Central memory CD4-positive, alpha-beta T cell (primary cell): ENCODE results near the gene C2orf42.
"Not testable (repeated sequence)": the region's sequence is repeated elsewhere in the genome, so short reads cannot be mapped to it uniquely, and the experiment has no call there.

ENCODE experiments used
- DNase-seq: peaks from one replicate; pipeline ENCODE4 v3.0.0; 2022

Gene C2orf42

GRCh38 chr2:70169654-70170245 is 21.1 kb downstream of the C2orf42 start:
- not testable (repeated sequence) for DNase-seq

GRCh38 chr2:70161069-70161534 is 29.7 kb downstream of the C2orf42 start:
- no peak for DNase-seq

DNA sequence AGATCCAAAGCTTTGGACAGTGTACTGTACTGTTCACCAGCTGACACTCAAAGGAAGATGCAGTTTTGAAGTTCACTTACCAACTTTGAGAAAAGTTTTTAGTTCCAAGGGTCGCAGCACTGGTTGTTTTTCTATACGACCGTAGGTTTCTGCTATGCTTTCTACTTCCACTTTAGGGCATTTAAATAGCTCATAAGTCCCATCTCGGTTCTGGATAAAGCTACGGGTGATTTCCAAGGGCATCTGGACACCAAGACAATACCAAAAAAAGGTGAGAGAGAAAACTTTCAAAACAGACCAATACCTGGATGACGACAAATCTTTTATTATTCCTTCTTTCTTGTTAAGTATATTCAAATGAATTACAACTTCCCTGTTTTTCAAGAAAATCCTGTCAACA is 30.3 kb downstream of the C2orf42 start:
- no peak for DNase-seq

- not testable (repeated sequence) for DNase-seq
These were observed 41.6 kb downstream of the C2orf42 start for GRCh38 chr2:70149130-70149686.

DNA sequence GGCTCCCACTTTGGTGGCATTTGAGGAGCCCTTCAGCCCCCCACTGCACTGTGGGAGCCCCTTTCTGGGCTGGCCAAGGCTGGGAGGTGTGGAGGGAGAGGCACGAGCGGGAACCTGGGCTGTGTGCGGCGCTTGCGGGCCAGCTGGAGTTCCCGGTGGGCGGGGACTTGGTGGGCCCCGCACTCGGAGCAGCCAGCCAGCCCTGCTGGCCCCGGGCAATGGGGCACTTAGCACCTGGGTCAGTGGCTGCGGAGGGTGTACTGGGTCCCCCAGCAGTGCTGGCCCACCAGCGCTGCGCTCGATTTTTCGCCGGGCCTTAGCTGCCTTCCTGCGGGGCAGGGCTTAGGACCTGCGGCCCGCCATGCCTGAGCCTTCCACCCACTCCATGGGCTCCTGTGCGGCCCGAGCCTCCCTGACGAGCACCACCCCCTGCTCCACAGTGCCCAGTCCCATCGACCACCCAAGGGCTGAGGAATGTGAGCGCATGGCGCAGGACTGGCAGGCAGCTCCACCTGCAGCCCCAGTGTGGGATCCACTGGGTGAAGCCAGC is 42.5 kb downstream of the C2orf42 start:
- not testable (repeated sequence) for DNase-seq

DNA sequence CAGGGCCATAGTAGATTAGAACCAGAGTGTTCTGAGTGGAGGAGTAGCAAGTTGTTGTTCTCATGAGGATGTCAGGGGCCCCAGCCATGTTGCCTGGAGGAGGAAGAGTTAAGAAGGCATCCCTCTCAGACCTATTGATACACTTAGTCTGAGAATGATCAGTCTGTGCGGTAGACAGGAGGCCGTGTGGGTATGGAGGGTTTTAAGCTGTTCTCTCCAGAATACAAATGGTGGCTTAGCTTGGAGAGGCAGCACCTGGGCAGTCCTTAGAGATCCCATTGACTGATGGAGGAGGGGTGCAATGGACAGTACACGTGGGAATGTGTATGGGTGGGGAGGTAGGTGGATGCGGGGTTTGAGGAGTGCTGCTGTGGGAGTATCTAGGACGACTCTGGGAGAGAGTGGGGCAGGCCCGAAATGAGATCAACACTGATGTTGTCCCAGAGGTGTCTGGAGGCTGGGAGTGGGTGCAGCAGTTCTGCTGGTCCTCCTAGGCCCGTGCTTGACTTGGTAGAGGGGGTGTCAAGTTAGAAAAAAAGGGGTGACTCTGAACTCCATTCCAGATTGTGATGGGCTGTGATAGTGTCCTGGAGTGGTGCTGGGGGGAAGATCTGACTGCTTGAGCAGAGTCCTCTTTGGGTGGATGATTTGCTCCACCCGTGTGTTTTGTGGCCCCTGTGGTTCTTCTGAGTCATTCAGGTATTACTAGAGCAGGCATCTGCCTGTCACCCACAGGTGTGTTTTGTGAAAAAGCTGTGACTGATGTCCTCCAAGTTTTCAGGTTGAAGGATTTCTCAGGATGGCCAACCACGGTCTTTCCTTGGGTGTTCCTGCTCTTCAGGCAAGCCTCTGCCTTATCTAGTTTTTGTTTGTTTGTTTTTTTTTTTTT is 44.7 kb downstream of the C2orf42 start:
- no peak for DNase-seq

DNA sequence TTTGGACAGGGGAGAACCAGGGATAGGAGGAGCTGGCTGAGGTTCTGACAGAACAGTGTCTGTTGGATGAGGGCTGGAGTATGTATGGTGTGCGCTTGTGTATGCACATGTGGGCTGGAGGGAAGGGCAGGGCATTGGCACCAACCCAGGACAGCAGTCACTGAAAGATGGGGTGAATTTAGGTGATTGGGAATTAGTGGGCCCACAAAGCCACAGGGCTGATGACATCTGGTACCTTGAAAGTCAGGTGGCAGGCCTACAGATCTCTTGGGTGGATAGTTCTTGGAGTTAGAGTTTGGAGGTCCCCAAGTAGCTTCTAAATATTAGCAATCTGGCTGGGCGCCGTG is 45.7 kb downstream of the C2orf42 start:
- no peak for DNase-seq

DNA sequence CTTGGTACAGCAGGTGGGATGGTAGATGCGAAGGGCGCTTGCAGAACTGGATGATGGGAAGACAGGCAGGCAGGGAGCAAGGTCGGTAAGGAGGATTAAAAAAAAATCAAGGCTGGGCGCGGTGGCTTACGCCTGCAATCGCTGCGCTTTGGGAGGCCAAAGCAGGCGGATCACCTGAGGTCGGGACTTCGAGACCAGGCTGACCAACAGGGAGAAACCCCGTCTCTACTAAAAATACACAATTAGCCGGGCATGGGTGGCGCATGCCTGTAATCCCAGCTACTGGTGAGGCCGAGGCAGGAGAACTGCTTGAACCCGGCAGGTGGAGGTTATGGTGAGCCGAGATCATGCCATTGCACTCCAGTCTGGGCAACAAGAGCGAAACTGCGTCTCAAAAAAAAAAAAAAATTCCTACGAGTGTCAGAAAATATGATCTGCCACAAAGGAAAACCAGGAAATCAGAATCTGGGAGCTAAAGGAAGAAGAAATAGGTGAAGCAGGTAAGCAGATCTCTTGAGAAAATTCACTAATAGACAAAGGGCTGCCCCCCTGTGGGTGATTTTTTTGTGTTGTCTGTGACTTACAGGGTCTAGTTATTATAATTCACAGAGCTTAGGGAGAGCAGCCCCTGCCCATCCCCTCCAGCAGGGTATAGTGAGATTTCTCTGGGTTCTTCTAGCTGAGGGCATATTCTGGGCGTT is 46.2 kb downstream of the C2orf42 start:
- no peak for DNase-seq

DNA sequence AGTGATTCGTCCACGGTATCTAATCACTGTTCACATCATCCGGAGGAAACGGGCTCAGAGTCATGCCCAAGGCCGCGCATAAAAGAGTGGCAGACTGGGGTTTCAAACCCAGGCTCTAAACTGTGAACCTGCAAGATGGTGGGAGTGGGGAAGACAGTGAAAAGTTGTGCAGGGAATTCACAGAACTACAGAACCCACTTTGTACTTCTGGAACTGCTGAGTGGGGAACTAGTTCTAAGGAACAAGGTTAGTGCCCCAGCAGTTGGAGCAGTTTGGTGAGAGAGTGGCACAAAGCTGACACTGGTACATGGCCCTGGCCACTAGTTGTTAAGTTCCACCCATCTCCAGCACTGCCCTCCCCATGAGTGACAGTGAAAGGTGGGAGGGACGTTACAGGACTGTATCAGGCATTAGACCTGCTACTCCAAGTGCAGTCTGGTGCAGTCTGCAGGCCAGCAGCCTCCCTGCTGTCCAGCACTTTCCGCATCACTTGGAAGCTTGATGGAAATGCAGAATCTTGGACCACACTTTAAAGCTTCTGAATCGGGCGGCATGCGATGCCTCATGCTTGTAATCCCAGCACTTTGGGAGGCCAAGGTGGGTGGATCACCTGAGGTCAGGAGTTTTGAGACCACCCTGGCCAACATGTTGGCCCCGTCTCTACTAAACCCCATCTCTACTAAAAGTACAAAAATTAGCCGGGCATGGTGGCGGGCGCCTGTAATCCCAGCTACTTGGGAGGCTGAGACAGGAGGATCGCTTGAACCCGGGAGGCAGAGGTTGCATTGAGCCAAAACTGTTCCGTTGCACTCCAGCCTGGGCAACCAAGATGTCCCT is 47.3 kb downstream of the C2orf42 start:
- peak; percentile 46 for DNase-seq

DNA sequence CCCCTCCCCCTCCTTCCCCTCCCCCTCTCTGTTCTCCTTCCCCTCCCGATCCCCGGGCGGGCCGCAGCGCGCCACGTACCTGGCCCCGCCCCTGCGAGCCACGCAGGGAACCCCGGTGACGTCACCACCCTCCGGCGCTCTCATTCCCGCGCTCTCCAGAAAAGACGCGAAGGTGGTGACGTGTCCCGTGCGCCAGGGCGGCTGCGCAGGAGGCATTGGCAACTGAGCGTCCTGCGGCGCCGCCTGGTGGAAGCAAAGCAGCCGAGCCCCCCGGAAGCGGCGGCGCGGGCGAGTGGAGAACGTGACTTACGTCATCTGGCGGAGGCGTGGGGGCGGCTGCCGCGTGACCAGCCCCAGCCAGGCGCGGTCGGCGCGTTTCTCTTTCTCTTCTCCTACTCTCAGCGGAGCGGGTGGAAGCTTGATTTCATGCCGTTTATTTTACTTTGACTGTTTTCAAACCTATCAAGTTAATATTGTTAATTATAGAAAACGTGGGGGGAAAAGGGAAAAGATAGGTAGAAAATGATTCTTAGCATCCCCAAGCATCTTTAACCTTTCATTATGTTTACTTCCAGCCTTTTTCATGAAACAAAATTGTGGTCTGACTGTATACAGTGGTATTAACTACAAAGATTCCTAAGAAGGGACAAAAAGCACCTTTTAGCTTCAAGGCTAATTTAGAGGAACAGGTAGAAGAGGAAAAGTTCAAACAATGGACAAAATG is 48.1 kb downstream of the C2orf42 start:
- peak; percentile 100 for DNase-seq

GRCh38 chr2:70141902-70142589 is 48.8 kb downstream of the C2orf42 start:
- DNase-seq: no peak

DNA sequence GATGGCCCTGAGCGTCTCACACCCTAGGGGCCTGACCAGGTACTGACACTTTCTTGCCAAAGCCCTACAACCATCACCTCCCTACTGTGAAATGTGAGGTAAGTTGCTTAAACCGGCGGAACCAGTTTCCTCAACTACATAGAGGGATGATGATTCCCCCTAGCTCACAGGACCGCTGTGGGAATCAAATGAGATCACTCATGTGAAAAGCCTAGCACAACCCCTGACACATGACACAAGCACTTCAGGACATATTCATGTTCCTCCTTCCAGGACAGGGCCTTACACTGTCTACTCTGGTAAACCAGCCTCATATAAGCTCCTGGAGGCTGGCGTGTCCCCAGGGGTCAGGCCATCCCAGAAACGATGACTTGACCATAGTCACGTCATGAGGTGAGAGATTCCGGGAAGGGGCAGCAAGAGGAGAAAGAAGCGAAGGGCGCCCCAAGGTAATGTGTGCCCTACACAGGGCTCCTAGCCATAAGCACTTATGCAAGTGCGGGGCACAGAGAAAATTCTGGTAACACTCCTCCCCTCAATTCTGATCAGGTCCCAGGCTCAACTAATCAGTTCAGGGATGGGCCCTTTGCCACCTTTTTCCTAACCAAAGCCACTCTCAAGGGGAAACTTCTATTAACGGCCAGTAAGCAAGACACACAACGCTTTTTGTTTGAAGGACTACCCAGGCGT is 49.5 kb downstream of the C2orf42 start:
- DNase-seq: peak; percentile 62

DNA sequence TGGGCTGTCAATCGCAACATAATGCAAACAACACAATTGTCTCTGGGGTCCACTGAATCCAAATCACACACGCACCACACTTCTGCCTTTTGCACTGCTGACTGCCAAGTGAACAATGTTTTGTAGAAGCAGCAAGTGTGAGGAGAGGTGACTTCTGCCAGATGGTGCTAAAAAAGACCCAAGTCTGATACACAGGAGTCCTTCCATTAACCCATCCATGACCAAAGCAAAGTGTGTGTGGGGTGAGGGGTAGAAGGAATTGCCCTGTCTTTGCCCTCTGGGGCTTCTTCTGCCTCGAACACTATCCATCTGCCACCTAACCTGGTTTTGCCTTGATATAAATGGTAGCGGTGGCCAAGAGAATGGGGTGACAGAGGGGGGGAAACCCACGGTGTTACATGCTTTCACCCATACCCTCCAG is 50.0 kb downstream of the C2orf42 start:
- DNase-seq: no peak

GRCh38 chr2:70134323-70134983 is 56.4 kb downstream of the C2orf42 start:
- DNase-seq: not testable (repeated sequence)

- peak; percentile 52 for DNase-seq
These were observed 57.1 kb downstream of the C2orf42 start for GRCh38 chr2:70133491-70134322.

DNA sequence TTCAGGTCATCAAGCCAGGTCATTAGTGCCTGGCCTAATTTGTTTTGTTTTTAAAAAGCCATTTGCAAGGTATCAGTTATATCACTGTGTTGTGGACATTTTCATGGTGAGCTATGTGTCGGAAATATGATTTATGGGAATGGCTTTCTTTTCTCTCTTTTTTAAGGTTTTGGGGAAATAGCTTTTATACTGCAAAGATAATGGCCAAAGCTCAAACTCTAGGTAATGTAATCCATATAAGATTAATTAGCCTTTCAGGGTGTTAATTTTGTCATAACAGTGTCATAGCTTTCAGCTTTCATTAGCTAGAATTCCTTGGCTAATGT is 57.7 kb downstream of the C2orf42 start:
- no peak for DNase-seq

DNA sequence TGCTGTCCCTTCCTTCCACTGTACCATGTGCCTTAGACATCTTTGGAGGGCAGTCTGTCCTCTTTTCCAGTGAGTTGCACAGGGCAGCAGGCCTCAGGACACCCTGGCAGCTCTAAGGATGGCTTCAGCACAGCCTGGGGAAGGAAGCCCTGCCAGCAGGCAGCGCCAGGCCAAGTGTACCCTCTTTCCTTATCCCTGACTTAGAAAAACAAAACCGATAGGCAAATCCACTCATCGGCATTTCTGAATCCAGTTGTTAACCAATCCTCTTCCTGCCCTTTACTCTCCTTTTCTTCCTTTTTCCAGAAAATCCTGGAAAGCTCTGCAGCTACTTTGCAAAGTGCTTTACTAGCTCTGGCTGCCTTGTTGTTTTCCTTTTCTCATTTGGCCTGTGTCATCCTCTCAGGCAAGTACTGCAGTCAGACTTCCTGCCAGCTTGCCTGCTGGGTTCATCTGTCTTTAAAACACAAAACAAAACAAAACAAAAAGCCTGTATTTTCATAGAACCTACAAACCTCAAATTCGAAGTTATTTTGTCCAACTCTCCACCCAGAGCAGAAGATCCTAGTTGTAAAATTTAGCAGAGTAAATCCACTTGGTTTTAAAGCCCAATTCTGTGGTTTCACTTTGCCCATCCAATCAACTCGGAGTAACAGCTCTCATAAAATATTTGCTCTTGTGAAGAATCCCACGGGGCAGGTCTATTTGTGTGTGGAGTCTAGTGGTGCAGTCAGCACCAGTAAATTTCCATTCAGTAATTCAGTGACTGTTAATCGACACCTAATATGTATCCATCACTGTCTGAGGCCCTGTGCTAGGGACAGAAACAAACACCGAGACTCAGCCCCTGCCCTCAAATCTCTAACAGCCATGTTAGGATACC is 58.3 kb downstream of the C2orf42 start:
- peak; percentile 63 for DNase-seq
